Neural progenitor cell (in vitro differentiated cells): ENCODE data around the gene KRTAP10-6. TPM values are rescaled to one million over a fixed set of nuclear protein-coding genes. Genes with fewer than 3 reads are reported as not detected.

Source experiments
- DNase-seq: peaks from one replicate; pipeline ENCODE4 v3.0.0-alpha.2; 2016; ENCODE audit warnings: low spot score
- H2AFZ ChIP-seq: fragments of 200-600 bp; sonication (generic); replicated peaks from 2 replicates; pipeline ENCODE4 v1.6.1; 2016; ENCODE audit warnings: antibody characterized with exemption
- H3F3A ChIP-seq: fragments of 200-600 bp; sonication (generic); 2 replicates; pipeline ENCODE4 v1.6.1; 2016; ENCODE audit warnings: antibody characterized with exemption, low read depth
- H3K27ac ChIP-seq: fragments of 200-600 bp; sonication (generic); 2 replicates; pipeline ENCODE4 v1.5.1; 2016; ENCODE audit warnings: mild to moderate bottlenecking
- H3K27me3 ChIP-seq: fragments of 200-600 bp; sonication (generic); 2 replicates; pipeline ENCODE4 v1.6.1; 2016; ENCODE audit warnings: mild to moderate bottlenecking, moderate library complexity
- H3K36me3 ChIP-seq: fragments of 200-600 bp; sonication (generic); 2 replicates; pipeline ENCODE4 v1.5.1; 2016
- H3K4me1 ChIP-seq: fragments of 200-600 bp; sonication (generic); 2 replicates; pipeline ENCODE4 v1.6.1; 2016; ENCODE audit warnings: mixed run types
- H3K4me2 ChIP-seq: fragments of 200-600 bp; sonication (generic); 2 replicates; pipeline ENCODE4 v1.6.1; 2016
- H3K4me3 ChIP-seq: fragments of 200-600 bp; sonication (generic); 2 replicates; pipeline ENCODE4 v1.5.1; 2016
- H3K79me2 ChIP-seq: fragments of 200-600 bp; sonication (generic); 2 replicates; pipeline ENCODE4 v1.6.1; 2016; ENCODE audit warnings: low read depth
- H3K9ac ChIP-seq: fragments of 200-600 bp; sonication (generic); 2 replicates; pipeline ENCODE4 v1.6.1; 2016
- H3K9me3 ChIP-seq: fragments of 200-600 bp; sonication (generic); 2 replicates; pipeline ENCODE4 v1.5.1; 2016; ENCODE audit warnings: low read depth
- H4K20me1 ChIP-seq: fragments of 200-600 bp; sonication (generic); 2 replicates; pipeline ENCODE4 v1.6.1; 2016; ENCODE audit warnings: low read depth
- H3K27ac Mint-ChIP-seq: 3 replicates; pipeline ENCODE4 v1.8.0; 2021; ENCODE audit warnings: mixed read lengths
- H3K27me3 Mint-ChIP-seq: 2 replicates; pipeline ENCODE4 v1.8.0; 2022; ENCODE audit warnings: low read depth, mild to moderate bottlenecking, inconsistent platforms, moderate library complexity, mixed read lengths; ENCODE audit not compliant: insufficient read depth
- H3K36me3 Mint-ChIP-seq: 3 replicates; pipeline ENCODE4 v1.8.0; 2021; ENCODE audit warnings: mixed read lengths
- H3K4me1 Mint-ChIP-seq: 3 replicates; pipeline ENCODE4 v1.8.0; 2021; ENCODE audit warnings: mixed read lengths
- H3K4me3 Mint-ChIP-seq: 3 replicates; pipeline ENCODE4 v1.8.0; 2021; ENCODE audit warnings: mild to moderate bottlenecking, moderate library complexity, mixed read lengths
- H3K9me3 Mint-ChIP-seq: 3 replicates; pipeline ENCODE4 v1.8.0; 2020; ENCODE audit warnings: mixed read lengths
- EZH2 ChIP-seq: fragments of 200-600 bp; sonication (generic); IDR thresholded peaks from 2 replicates; pipeline ENCODE4 v1.6.1; 2017; ENCODE audit warnings: antibody characterized with exemption, mild to moderate bottlenecking, moderate library complexity
- EZH2phosphoT487 ChIP-seq: fragments of 200-600 bp; sonication (generic); IDR thresholded peaks from 2 replicates; pipeline ENCODE4 v1.6.1; 2017; ENCODE audit warnings: antibody characterized with exemption
- total RNA-seq: library from RNA; depleted of rRNA; stranded (reverse); fragments of >200 nt; gene quantifications from 2 replicates; pipeline ENCODE4 v1.2.3, GENCODE V29; 2015; ENCODE audit warnings: low replicate concordance
- TF ChIP-seq, protein P1 (sequence below): fragments of 200-600 bp; sonication (generic); IDR thresholded peaks from 2 replicates; pipeline ENCODE4 v1.5.1; 2017; ENCODE audit warnings: antibody characterized with exemption, mild to moderate bottlenecking

Gene KRTAP10-6
- total RNA-seq, 1 donor from 2014 or later: not detected

DNA sequence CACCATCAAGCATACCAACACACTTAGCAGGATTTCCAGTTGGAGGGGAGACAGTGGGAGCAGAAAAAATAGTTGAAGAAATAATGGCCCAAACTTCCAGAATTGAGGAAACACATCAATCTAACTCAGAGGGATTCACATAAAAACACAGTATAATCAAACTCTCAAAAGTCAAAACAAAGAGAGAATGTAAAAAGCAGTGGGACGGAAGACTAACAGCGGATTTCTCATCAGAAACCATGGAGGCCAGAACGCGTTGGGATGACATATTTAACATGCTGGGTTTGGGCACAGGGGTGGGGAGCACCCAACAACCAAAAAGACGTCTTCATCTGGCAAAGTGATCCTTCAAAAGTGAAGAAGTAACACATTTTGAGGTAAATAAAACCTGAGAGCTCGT lies 27.6 kb upstream of the KRTAP10-6 start:
- Histone ChIP-seq H3K9me3 (peaks cover 13% of the 10 kb centered on the region), H3K4me1 (peaks cover 5% of the 10 kb centered on the region), H3K79me2 (no peaks in the 10 kb centered on the region), H3F3A (no peaks in the 10 kb centered on the region), H2AFZ (no peak overlapping the region), H3K27ac (no peak overlapping the region), H3K36me3 (no peaks in the 10 kb centered on the region), H3K9ac (no peak overlapping the region), H3K4me3 (no peak overlapping the region), H3K27me3 (no peaks in the 10 kb centered on the region), H3K4me2 (no peak overlapping the region), H4K20me1 (no peaks in the 10 kb centered on the region)
- Mint-ChIP-seq H3K9me3 (peaks cover 49% of the 10 kb centered on the region), H3K27me3 (peaks cover 2% of the 10 kb centered on the region), H3K4me3 (no peak overlapping the region), H3K27ac (no peak overlapping the region), H3K4me1 (no peaks in the 10 kb centered on the region), H3K36me3 (no peaks in the 10 kb centered on the region)
- TF ChIP-seq, protein P1, sequence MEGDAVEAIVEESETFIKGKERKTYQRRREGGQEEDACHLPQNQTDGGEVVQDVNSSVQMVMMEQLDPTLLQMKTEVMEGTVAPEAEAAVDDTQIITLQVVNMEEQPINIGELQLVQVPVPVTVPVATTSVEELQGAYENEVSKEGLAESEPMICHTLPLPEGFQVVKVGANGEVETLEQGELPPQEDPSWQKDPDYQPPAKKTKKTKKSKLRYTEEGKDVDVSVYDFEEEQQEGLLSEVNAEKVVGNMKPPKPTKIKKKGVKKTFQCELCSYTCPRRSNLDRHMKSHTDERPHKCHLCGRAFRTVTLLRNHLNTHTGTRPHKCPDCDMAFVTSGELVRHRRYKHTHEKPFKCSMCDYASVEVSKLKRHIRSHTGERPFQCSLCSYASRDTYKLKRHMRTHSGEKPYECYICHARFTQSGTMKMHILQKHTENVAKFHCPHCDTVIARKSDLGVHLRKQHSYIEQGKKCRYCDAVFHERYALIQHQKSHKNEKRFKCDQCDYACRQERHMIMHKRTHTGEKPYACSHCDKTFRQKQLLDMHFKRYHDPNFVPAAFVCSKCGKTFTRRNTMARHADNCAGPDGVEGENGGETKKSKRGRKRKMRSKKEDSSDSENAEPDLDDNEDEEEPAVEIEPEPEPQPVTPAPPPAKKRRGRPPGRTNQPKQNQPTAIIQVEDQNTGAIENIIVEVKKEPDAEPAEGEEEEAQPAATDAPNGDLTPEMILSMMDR: no peak
- no peak for TF ChIP-seq EZH2
- no peak for TF ChIP-seq EZH2phosphoT487
- no peak for DNase-seq

DNA sequence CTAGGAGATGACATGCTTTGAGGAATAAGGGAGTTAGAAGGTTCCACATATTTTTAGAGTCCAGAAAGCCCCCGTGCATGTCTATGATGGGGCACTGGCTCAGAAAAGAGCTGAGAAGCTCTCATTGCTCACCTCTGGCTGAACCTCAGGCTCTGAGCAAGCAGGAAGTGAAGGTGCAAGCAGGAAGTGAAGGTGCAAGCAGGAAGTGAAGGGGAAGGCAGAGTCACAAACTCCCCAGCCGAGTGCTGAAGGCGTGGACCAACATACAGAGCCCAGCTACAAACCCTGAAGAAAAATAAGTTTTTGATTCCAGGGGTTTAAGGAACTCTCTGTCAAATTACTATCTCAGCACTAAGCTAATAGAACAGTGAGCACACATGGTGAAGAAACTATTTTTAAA lies 26.6 kb upstream of the KRTAP10-6 start:
- no peak overlapping the region for H3K4me3 Mint-ChIP-seq
- TF ChIP-seq EZH2: no peak
- no peak for TF ChIP-seq EZH2phosphoT487
- TF ChIP-seq, protein P1: no peak
- no peak for DNase-seq
- H3K4me1 Mint-ChIP-seq: no peaks in the 10 kb centered on the region
- no peak overlapping the region for H2AFZ ChIP-seq
- no peaks in the 10 kb centered on the region for H3K27me3 ChIP-seq
- H3K9me3 Mint-ChIP-seq: peaks cover 42% of the 10 kb centered on the region
- peaks cover 5% of the 10 kb centered on the region for H3K4me1 ChIP-seq
- H3K27me3 Mint-ChIP-seq: peaks cover 2% of the 10 kb centered on the region
- peaks cover 10% of the 10 kb centered on the region for H3K9me3 ChIP-seq
- H4K20me1 ChIP-seq: no peaks in the 10 kb centered on the region
- H3K9ac ChIP-seq: no peak overlapping the region
- no peaks in the 10 kb centered on the region for H3F3A ChIP-seq
- no peak overlapping the region for H3K27ac Mint-ChIP-seq
- H3K4me3 ChIP-seq: no peak overlapping the region
- no peaks in the 10 kb centered on the region for H3K36me3 Mint-ChIP-seq
- H3K27ac ChIP-seq: no peak overlapping the region
- H3K4me2 ChIP-seq: no peak overlapping the region
- no peaks in the 10 kb centered on the region for H3K36me3 ChIP-seq
- H3K79me2 ChIP-seq: no peaks in the 10 kb centered on the region

DNA sequence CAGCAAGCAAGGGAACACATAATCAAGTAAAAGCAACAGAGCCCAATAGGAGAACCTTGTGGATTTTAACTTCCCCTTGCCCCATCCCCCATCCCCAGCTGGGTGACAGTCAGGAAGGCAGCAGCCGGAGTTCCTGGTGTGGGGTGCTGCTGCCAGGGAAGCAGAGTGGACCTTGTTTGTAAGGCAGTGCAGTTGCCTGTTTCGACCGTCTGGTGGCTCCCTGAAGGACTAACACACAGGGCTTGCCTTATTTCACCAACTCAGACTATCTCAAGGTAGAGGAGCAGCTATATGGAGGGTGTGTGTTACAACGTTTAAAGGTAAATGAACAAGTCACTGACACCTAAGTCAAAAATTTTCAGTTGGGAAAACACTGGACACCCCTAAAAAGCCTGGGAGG lies 26.2 kb upstream of the KRTAP10-6 start:
- Histone ChIP-seq H3K4me1 (peaks cover 5% of the 10 kb centered on the region), H3K27me3 (no peaks in the 10 kb centered on the region), H3K9ac (no peak overlapping the region), H3K4me2 (no peak overlapping the region), H2AFZ (no peak overlapping the region), H3K4me3 (no peak overlapping the region), H4K20me1 (no peaks in the 10 kb centered on the region), H3K79me2 (no peaks in the 10 kb centered on the region), H3F3A (no peaks in the 10 kb centered on the region), H3K36me3 (no peaks in the 10 kb centered on the region), H3K27ac (no peak overlapping the region), H3K9me3 (peaks cover 6% of the 10 kb centered on the region)
- Mint-ChIP-seq H3K9me3 (peaks cover 38% of the 10 kb centered on the region), H3K4me3 (no peak overlapping the region), H3K4me1 (no peaks in the 10 kb centered on the region), H3K36me3 (no peaks in the 10 kb centered on the region), H3K27me3 (peaks cover 2% of the 10 kb centered on the region), H3K27ac (no peak overlapping the region)
- DNase-seq: no peak
- TF ChIP-seq, protein P1: peak; percentile 30
- TF ChIP-seq EZH2phosphoT487: no peak
